GM10266 (cell line): Measurements from ENCODE around the gene SAMD3.

ENCODE experiments used
- DNase-seq: peaks from one replicate; pipeline ENCODE4 v3.0.0; 2012; ENCODE audit errors: extremely low spot score
- TF ChIP-seq, protein P1 (sequence below): IDR thresholded peaks from 2 replicates; pipeline ENCODE4 v1.5.1; 2012; ENCODE audit warnings: mild to moderate bottlenecking, low read depth; ENCODE audit not compliant: control insufficient read depth, insufficient read depth; ENCODE audit errors: missing control alignments

Gene SAMD3

GRCh38 chr6:130190701-130191690 is 31.8 kb downstream of the SAMD3 start:
- TF ChIP-seq, protein P1, sequence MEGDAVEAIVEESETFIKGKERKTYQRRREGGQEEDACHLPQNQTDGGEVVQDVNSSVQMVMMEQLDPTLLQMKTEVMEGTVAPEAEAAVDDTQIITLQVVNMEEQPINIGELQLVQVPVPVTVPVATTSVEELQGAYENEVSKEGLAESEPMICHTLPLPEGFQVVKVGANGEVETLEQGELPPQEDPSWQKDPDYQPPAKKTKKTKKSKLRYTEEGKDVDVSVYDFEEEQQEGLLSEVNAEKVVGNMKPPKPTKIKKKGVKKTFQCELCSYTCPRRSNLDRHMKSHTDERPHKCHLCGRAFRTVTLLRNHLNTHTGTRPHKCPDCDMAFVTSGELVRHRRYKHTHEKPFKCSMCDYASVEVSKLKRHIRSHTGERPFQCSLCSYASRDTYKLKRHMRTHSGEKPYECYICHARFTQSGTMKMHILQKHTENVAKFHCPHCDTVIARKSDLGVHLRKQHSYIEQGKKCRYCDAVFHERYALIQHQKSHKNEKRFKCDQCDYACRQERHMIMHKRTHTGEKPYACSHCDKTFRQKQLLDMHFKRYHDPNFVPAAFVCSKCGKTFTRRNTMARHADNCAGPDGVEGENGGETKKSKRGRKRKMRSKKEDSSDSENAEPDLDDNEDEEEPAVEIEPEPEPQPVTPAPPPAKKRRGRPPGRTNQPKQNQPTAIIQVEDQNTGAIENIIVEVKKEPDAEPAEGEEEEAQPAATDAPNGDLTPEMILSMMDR: no peak
- no peak for DNase-seq

DNA sequence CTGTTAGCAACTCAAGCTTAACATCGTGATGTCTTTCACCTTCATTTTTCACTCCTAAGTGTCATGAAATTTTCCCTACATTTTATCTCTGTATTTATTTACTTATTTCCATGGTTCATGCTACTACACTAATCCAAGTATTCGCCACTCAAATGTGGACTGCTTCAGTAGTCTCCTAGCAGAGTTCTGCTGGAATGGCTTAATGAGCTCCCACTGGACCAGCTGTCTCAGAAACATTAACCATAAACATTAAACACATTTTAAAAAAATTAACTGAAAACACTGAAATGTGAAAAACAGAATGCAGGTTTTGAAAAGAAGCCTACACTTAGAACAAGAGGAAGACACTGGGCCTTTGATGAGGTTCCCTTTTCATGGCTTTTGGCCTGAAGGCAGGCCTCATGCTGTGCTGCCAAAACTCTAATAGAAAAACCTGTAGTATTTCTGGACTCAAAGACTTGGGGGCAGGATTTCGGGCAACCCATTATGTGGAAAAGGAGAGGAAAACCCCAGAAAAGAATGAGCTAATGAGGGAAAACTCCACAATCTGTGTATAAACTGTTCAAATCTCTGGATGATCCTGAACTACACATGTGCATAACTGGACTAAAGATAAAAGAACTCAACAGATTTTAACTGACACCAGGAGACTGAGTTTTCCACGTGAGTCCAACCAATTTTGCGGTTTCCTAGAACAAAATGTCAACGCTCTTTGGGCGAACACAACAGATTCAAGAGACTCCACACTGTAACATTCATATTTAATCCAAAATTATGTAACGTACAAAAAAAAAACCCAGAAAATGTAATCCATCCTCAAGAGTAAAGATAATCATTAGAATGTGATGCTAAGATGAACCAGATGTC is 33.0 kb downstream of the SAMD3 start:
- DNase-seq: no peak
- TF ChIP-seq, protein P1: no peak

GRCh38 chr6:130188207-130188899 is 34.4 kb downstream of the SAMD3 start:
- TF ChIP-seq, protein P1: no peak
- DNase-seq: no peak

DNA sequence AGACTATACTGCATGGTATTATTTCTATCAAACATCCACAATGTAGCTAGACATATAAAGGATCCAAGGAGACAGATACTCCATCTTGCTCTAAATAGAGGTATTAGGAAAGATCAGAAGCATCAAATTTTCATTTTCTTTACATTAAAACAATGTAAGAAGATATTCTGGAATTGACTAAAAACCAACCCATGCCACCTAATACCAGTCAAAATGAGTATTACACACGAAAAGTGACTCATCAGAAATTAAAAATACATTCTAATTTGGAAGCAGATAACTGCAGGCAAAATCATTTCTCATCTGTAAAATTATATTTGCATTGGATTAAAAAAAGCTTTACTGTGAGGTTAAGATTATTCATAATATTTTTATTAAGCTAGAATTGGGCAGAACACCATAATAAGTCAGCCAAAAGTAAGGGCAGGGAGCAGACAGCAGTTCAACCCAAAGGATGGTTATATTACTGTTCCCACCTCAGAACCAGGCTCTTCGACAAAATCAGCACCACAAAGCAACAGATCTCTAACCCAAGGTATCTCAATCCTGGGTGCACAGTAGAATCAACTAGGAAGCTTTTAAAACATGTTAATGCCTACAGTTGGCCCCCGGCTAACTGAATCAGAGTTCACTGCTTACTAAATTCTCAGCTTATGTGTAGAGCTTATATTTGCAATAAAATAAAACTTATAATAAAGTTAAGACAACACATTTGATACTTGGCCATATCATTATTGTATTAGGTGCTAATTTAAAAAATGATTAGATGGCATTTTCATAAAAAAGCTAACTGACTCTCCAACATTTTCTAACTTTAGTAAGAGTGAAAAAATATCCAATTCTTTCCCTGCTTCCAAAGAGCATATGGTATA is 35.2 kb downstream of the SAMD3 start:
- no peak for DNase-seq
- TF ChIP-seq, protein P1: no peak

- no peak for DNase-seq
- TF ChIP-seq, protein P1: no peak
These were observed 37.1 kb downstream of the SAMD3 start for GRCh38 chr6:130185658-130186057.
